Dendritic cell treated with granulocyte-macrophage colony-stimulating factor and Interleukin-4, amounts not matched to agents 40 ng/mL and 50 ng/mL, for 4 days (primary cell): ENCODE data around the gene TADA2B.

ENCODE experiments used
- H3K27ac Mint-ChIP-seq: one replicate; pipeline ENCODE4 v1.8.0; 2022; ENCODE audit warnings: mild to moderate bottlenecking, mixed read lengths
- H3K27me3 Mint-ChIP-seq: one replicate; pipeline ENCODE4 v1.8.0; 2022; ENCODE audit warnings: mild to moderate bottlenecking, mixed read lengths
- H3K36me3 Mint-ChIP-seq: one replicate; pipeline ENCODE4 v1.8.0; 2022; ENCODE audit warnings: low read depth, mixed read lengths
- H3K4me1 Mint-ChIP-seq: one replicate; pipeline ENCODE4 v1.8.0; 2022; ENCODE audit warnings: low read depth, mixed read lengths
- H3K4me3 Mint-ChIP-seq: one replicate; pipeline ENCODE4 v1.8.0; 2022; ENCODE audit warnings: mild to moderate bottlenecking, moderate library complexity, mixed read lengths
- H3K9me3 Mint-ChIP-seq: one replicate; pipeline ENCODE4 v1.8.0; 2022; ENCODE audit warnings: mixed read lengths
- intact Hi-C: fragments of 100-400 bp; cut with micrococcal nuclease; formaldehyde crosslinking; loops from one replicate; pipeline ENCODE4 v1.15.0; 2022

Gene TADA2B

GRCh38 chr4:7041246-7041645 is 1.9 kb upstream of the TADA2B start:
- no peaks in the 10 kb centered on the region for H3K9me3 Mint-ChIP-seq
- peak overlapping the region; percentile 82 for H3K4me3 Mint-ChIP-seq
- H3K4me1 Mint-ChIP-seq = peaks cover 41% of the 10 kb centered on the region
- no peaks in the 10 kb centered on the region for H3K27me3 Mint-ChIP-seq
- intact Hi-C loops = no loop called here
- H3K27ac Mint-ChIP-seq = peak overlapping the region; percentile 80
- peaks cover 22% of the 10 kb centered on the region for H3K36me3 Mint-ChIP-seq

- intact Hi-C loops = loop anchor here (2.0 kb wide), 2 partner anchors 55 to 61 kb away; no protein-coding TSS in a partner anchor
- H3K27me3 Mint-ChIP-seq = no peaks in the 10 kb centered on the region
- H3K4me3 Mint-ChIP-seq = peak overlapping the region; percentile 82
- no peaks in the 10 kb centered on the region for H3K9me3 Mint-ChIP-seq
- peak overlapping the region; percentile 80 for H3K27ac Mint-ChIP-seq
- peaks cover 48% of the 10 kb centered on the region for H3K4me1 Mint-ChIP-seq
- H3K36me3 Mint-ChIP-seq = peaks cover 29% of the 10 kb centered on the region
Observed at GRCh38 chr4:7041801-7042502, 1.2 kb upstream of the TADA2B start.

GRCh38 chr4:7042503-7043283 is 479 bp upstream of the TADA2B start:
- intact Hi-C loops = loop anchor here (1.0 to 2.0 kb wide), 3 partner anchors 26 to 60 kb away; partner anchors contain the start of gene GRPEL1
- Mint-ChIP-seq H3K27ac (peak overlapping the region; percentile 80), H3K36me3 (peaks cover 36% of the 10 kb centered on the region), H3K4me1 (peaks cover 56% of the 10 kb centered on the region), H3K4me3 (peak overlapping the region; percentile 82), H3K27me3 (no peaks in the 10 kb centered on the region), H3K9me3 (no peaks in the 10 kb centered on the region)

- Mint-ChIP-seq H3K4me1 (peaks cover 60% of the 10 kb centered on the region), H3K4me3 (peak overlapping the region; percentile 82), H3K36me3 (peaks cover 46% of the 10 kb centered on the region), H3K27me3 (no peaks in the 10 kb centered on the region), H3K27ac (peak overlapping the region; percentile 82), H3K9me3 (no peaks in the 10 kb centered on the region)
- intact Hi-C loops = no loop called here
Observed at GRCh38 chr4:7044137-7044930, 1.2 kb downstream of the TADA2B start.

- Mint-ChIP-seq H3K4me1 (peaks cover 72% of the 10 kb centered on the region), H3K36me3 (peaks cover 59% of the 10 kb centered on the region), H3K9me3 (no peaks in the 10 kb centered on the region), H3K27me3 (no peaks in the 10 kb centered on the region), H3K27ac (no peak overlapping the region), H3K4me3 (no peak overlapping the region)
- intact Hi-C loops = no loop called here
Observed at GRCh38 chr4:7045553-7045952, 2.4 kb downstream of the TADA2B start.

GRCh38 chr4:7045961-7046921 is 3.1 kb downstream of the TADA2B start:
- H3K4me3 Mint-ChIP-seq = no peak overlapping the region
- H3K27ac Mint-ChIP-seq = no peak overlapping the region
- H3K36me3 Mint-ChIP-seq = peaks cover 66% of the 10 kb centered on the region
- no peaks in the 10 kb centered on the region for H3K27me3 Mint-ChIP-seq
- H3K4me1 Mint-ChIP-seq = peaks cover 74% of the 10 kb centered on the region
- intact Hi-C loops = no loop called here
- no peaks in the 10 kb centered on the region for H3K9me3 Mint-ChIP-seq

GRCh38 chr4:7046971-7047370 is 3.8 kb downstream of the TADA2B start:
- Mint-ChIP-seq H3K4me1 (peaks cover 67% of the 10 kb centered on the region), H3K4me3 (no peak overlapping the region), H3K27me3 (no peaks in the 10 kb centered on the region), H3K27ac (no peak overlapping the region), H3K36me3 (peaks cover 73% of the 10 kb centered on the region), H3K9me3 (no peaks in the 10 kb centered on the region)
- intact Hi-C loops = no loop called here

GRCh38 chr4:7048642-7049041 is 5.5 kb downstream of the TADA2B start:
- intact Hi-C loops = no loop called here
- Mint-ChIP-seq H3K9me3 (no peaks in the 10 kb centered on the region), H3K27me3 (no peaks in the 10 kb centered on the region), H3K36me3 (peaks cover 80% of the 10 kb centered on the region), H3K4me1 (peaks cover 78% of the 10 kb centered on the region), H3K4me3 (no peak overlapping the region), H3K27ac (no peak overlapping the region)

- H3K36me3 Mint-ChIP-seq = peaks cover 82% of the 10 kb centered on the region
- intact Hi-C loops = no loop called here
- no peaks in the 10 kb centered on the region for H3K27me3 Mint-ChIP-seq
- no peak overlapping the region for H3K4me3 Mint-ChIP-seq
- H3K9me3 Mint-ChIP-seq = no peaks in the 10 kb centered on the region
- peaks cover 81% of the 10 kb centered on the region for H3K4me1 Mint-ChIP-seq
- H3K27ac Mint-ChIP-seq = no peak overlapping the region
Observed at GRCh38 chr4:7049295-7049694, 6.1 kb downstream of the TADA2B start.

- no peaks in the 10 kb centered on the region for H3K9me3 Mint-ChIP-seq
- intact Hi-C loops = no loop called here
- H3K27me3 Mint-ChIP-seq = no peaks in the 10 kb centered on the region
- peaks cover 81% of the 10 kb centered on the region for H3K4me1 Mint-ChIP-seq
- H3K27ac Mint-ChIP-seq = no peak overlapping the region
- H3K36me3 Mint-ChIP-seq = peaks cover 85% of the 10 kb centered on the region
- H3K4me3 Mint-ChIP-seq = no peak overlapping the region
Observed at GRCh38 chr4:7049739-7050138, 6.6 kb downstream of the TADA2B start.

- Mint-ChIP-seq H3K4me3 (no peak overlapping the region), H3K36me3 (peaks cover 85% of the 10 kb centered on the region), H3K27me3 (no peaks in the 10 kb centered on the region), H3K27ac (no peak overlapping the region), H3K9me3 (no peaks in the 10 kb centered on the region), H3K4me1 (peaks cover 77% of the 10 kb centered on the region)
- intact Hi-C loops = no loop called here
Observed at GRCh38 chr4:7050481-7051143, 7.4 kb downstream of the TADA2B start.

GRCh38 chr4:7051144-7051495 is 7.9 kb downstream of the TADA2B start:
- no peak overlapping the region for H3K27ac Mint-ChIP-seq

GRCh38 chr4:7051905-7052304 is 8.7 kb downstream of the TADA2B start:
- no peak overlapping the region for H3K4me3 Mint-ChIP-seq
- intact Hi-C loops = no loop called here
- H3K27me3 Mint-ChIP-seq = no peaks in the 10 kb centered on the region
- H3K36me3 Mint-ChIP-seq = peaks cover 84% of the 10 kb centered on the region
- peaks cover 64% of the 10 kb centered on the region for H3K4me1 Mint-ChIP-seq
- no peaks in the 10 kb centered on the region for H3K9me3 Mint-ChIP-seq
- H3K27ac Mint-ChIP-seq = peak overlapping the region; percentile 80

More at GRCh38 chr4:7051144-7051495, 7.9 kb downstream of the TADA2B start:
- H3K27me3 Mint-ChIP-seq = no peaks in the 10 kb centered on the region
- peaks cover 85% of the 10 kb centered on the region for H3K36me3 Mint-ChIP-seq
- intact Hi-C loops = no loop called here
- H3K4me1 Mint-ChIP-seq = peaks cover 72% of the 10 kb centered on the region
- H3K4me3 Mint-ChIP-seq = no peak overlapping the region
- no peaks in the 10 kb centered on the region for H3K9me3 Mint-ChIP-seq
